ENCODE measurements around the gene ITGAE. TPM values are rescaled to one million over a fixed set of nuclear protein-coding genes. Genes with fewer than 3 reads are reported as not detected.

Gene ITGAE
- total RNA-seq, 1 experiment from 2014 or later = 60.2 TPM

GRCh38 chr17:3688027-3688553, 112.9 kb downstream of the ITGAE start:
- H3K27me3 ChIP-seq (replicated peaks; ENCODE audit: insufficient read depth, low read depth, low read length, poor library complexity) = no peaks in the 10 kb centered on the region
- no peaks in the 10 kb centered on the region for H3K9me3 ChIP-seq (ENCODE audit: low read depth, low read length, poor library complexity, severe bottlenecking)
- peak; percentile 41 for DNase-seq (ENCODE audit: low spot score)
- ChIA-PET CTCF (no interaction called here), POLR2A (ENCODE audit: low non-redundant PET) (no interaction called here)
- intact Hi-C loops (cut with micrococcal nuclease; ENCODE audit: unreplicated experiment) = no loop called here
- H3K4me1 ChIP-seq (ENCODE audit: insufficient read depth, low read length, poor library complexity, severe bottlenecking) = no peaks in the 10 kb centered on the region
- BruUV-seq (replicated peaks) = no TSS peak
- H3K4me3 ChIP-seq (ENCODE audit: low read depth, low read length, poor library complexity, severe bottlenecking) = no peak overlapping the region
- no peaks in the 10 kb centered on the region for H3K36me3 ChIP-seq (ENCODE audit: insufficient read depth, low read length, poor library complexity, severe bottlenecking)
- TF ChIP-seq EZH2 (IDR thresholded peaks at IDR 0.05; ENCODE audit: borderline replicate concordance, low read depth, low read length, poor library complexity, severe bottlenecking) (no peak), CTCF (conservative IDR thresholded peaks at IDR 0.05; ENCODE audit: low read depth, low read length) (no peak)
- H3K27ac ChIP-seq (ENCODE audit: low read depth, low read length, poor library complexity, severe bottlenecking) = peak overlapping the region; percentile 37

- H3K4me1 ChIP-seq (ENCODE audit: insufficient read depth, low read length, poor library complexity, severe bottlenecking) = no peaks in the 10 kb centered on the region
- BruUV-seq (replicated peaks) = no TSS peak
- no peak overlapping the region for H3K27ac ChIP-seq (ENCODE audit: low read depth, low read length, poor library complexity, severe bottlenecking)
- intact Hi-C loops (cut with micrococcal nuclease; ENCODE audit: unreplicated experiment) = no loop called here
- H3K36me3 ChIP-seq (ENCODE audit: insufficient read depth, low read length, poor library complexity, severe bottlenecking) = no peaks in the 10 kb centered on the region
- CTCF ChIA-PET = no interaction called here
- no peak for TF ChIP-seq EZH2 (IDR thresholded peaks at IDR 0.05; ENCODE audit: borderline replicate concordance, low read depth, low read length, poor library complexity, severe bottlenecking)
- no peak for DNase-seq (ENCODE audit: low spot score)
- H3K27me3 ChIP-seq (replicated peaks; ENCODE audit: insufficient read depth, low read depth, low read length, poor library complexity) = no peaks in the 10 kb centered on the region
- POLR2A ChIA-PET (ENCODE audit: low non-redundant PET) = no interaction called here
- H3K9me3 ChIP-seq (ENCODE audit: low read depth, low read length, poor library complexity, severe bottlenecking) = no peaks in the 10 kb centered on the region
- no peak overlapping the region for H3K4me3 ChIP-seq (ENCODE audit: low read depth, low read length, poor library complexity, severe bottlenecking)
These were observed 115.8 kb downstream of the ITGAE start for GRCh38 chr17:3685174-3685573.

- ChIA-PET CTCF (interaction anchor here (0.5 to 0.8 kb wide), 3 partner anchors 10 to 1165 kb away, joined by 3 to 8 read pairs (median 4); no protein-coding TSS in a partner anchor), POLR2A (ENCODE audit: low non-redundant PET) (no interaction called here)
- Histone ChIP-seq H3K36me3 (ENCODE audit: insufficient read depth, low read length, poor library complexity, severe bottlenecking) (no peaks in the 10 kb centered on the region), H3K9me3 (ENCODE audit: low read depth, low read length, poor library complexity, severe bottlenecking) (no peaks in the 10 kb centered on the region), H3K27ac (ENCODE audit: low read depth, low read length, poor library complexity, severe bottlenecking) (no peak overlapping the region), H3K4me1 (ENCODE audit: insufficient read depth, low read length, poor library complexity, severe bottlenecking) (no peaks in the 10 kb centered on the region), H3K27me3 (replicated peaks; ENCODE audit: insufficient read depth, low read depth, low read length, poor library complexity) (peaks cover 7% of the 10 kb centered on the region), H3K4me3 (ENCODE audit: low read depth, low read length, poor library complexity, severe bottlenecking) (no peak overlapping the region)
- no TSS peak for BruUV-seq (replicated peaks)
- intact Hi-C loops (cut with micrococcal nuclease; ENCODE audit: unreplicated experiment) = no loop called here
- peak; percentile 92 for TF ChIP-seq CTCF (conservative IDR thresholded peaks at IDR 0.05; ENCODE audit: low read depth, low read length)
- no peak for TF ChIP-seq EZH2 (IDR thresholded peaks at IDR 0.05; ENCODE audit: borderline replicate concordance, low read depth, low read length, poor library complexity, severe bottlenecking)
- DNase-seq (ENCODE audit: low spot score) = peak; percentile 66
These were observed 117.9 kb downstream of the ITGAE start for GRCh38 chr17:3683054-3683511.

GRCh38 chr17:3682033-3682432, 119.0 kb downstream of the ITGAE start:
- POLR2A ChIA-PET (ENCODE audit: low non-redundant PET) = no interaction called here
- CTCF ChIA-PET = interaction anchor here (0.8 kb wide), 1 partner anchor 9 kb away, joined by 3 read pairs; no protein-coding TSS in a partner anchor
- H3K27ac ChIP-seq (ENCODE audit: low read depth, low read length, poor library complexity, severe bottlenecking) = no peak overlapping the region
- H3K9me3 ChIP-seq (ENCODE audit: low read depth, low read length, poor library complexity, severe bottlenecking) = no peaks in the 10 kb centered on the region
- no TSS peak for BruUV-seq (replicated peaks)
- peaks cover 7% of the 10 kb centered on the region for H3K27me3 ChIP-seq (replicated peaks; ENCODE audit: insufficient read depth, low read depth, low read length, poor library complexity)
- intact Hi-C loops (cut with micrococcal nuclease; ENCODE audit: unreplicated experiment) = no loop called here
- TF ChIP-seq EZH2 (IDR thresholded peaks at IDR 0.05; ENCODE audit: borderline replicate concordance, low read depth, low read length, poor library complexity, severe bottlenecking) (no peak), CTCF (conservative IDR thresholded peaks at IDR 0.05; ENCODE audit: low read depth, low read length) (no peak)
- no peak overlapping the region for H3K4me3 ChIP-seq (ENCODE audit: low read depth, low read length, poor library complexity, severe bottlenecking)
- H3K36me3 ChIP-seq (ENCODE audit: insufficient read depth, low read length, poor library complexity, severe bottlenecking) = no peaks in the 10 kb centered on the region
- DNase-seq (ENCODE audit: low spot score) = no peak
- H3K4me1 ChIP-seq (ENCODE audit: insufficient read depth, low read length, poor library complexity, severe bottlenecking) = no peaks in the 10 kb centered on the region

Data from A673 (cell line).